Activated T-cell treated with anti-CD3 and anti-CD28 coated beads, Interleukin-2, amount 50 U/mL, for 72 hours (primary cell): ENCODE measurements around the gene JPT1. TPM values are rescaled to one million over a fixed set of nuclear protein-coding genes. Genes with fewer than 3 reads are reported as not detected.

Experiments
- ATAC-seq, 2 donors: fragments of 150-1000 bp; cut with Tn5 transposase; replicated peaks in 1 of 2; 2 replicates each; pipeline ENCODE4 v1.10.0; 2021; ENCODE audit warnings: moderate library complexity in 2 of 2, mild to moderate bottlenecking in 1 of 2
- DNase-seq, 2 donors: peaks; one replicate each; pipeline ENCODE4 v3.0.0; 2021 to 2022; ENCODE audit warnings: mixed read lengths in 1 of 2
- H3K27ac Mint-ChIP-seq: one replicate; pipeline ENCODE4 v1.8.0; 2022; ENCODE audit warnings: mild to moderate bottlenecking, moderate library complexity, mixed read lengths
- H3K27me3 Mint-ChIP-seq: one replicate; pipeline ENCODE4 v1.8.0; 2022; ENCODE audit warnings: low read depth, mixed read lengths
- H3K36me3 Mint-ChIP-seq, 2 donors: one replicate each; pipeline ENCODE4 v1.8.0; 2022; ENCODE audit warnings: mixed read lengths in 2 of 2, mild to moderate bottlenecking in 1 of 2; ENCODE audit not compliant: insufficient read depth in 2 of 2
- H3K4me1 Mint-ChIP-seq: one replicate; pipeline ENCODE4 v1.8.0; 2022; ENCODE audit warnings: low read depth, mixed read lengths
- H3K4me3 Mint-ChIP-seq, 2 donors: one replicate each; pipeline ENCODE4 v1.8.0; 2022; ENCODE audit warnings: mild to moderate bottlenecking in 2 of 2, mixed read lengths in 2 of 2, moderate library complexity in 2 of 2
- H3K9me3 Mint-ChIP-seq, 2 donors: one replicate each; pipeline ENCODE4 v1.8.0; 2022; ENCODE audit warnings: mixed read lengths in 2 of 2
- total RNA-seq, 2 donors: library from RNA; stranded (reverse); gene quantifications; one replicate each; pipeline ENCODE4 v1.2.3, GENCODE V29; 2022

The JPT1 gene
- total RNA-seq, 2 donors from 2014 or later, result 162 to 188 TPM

DNA sequence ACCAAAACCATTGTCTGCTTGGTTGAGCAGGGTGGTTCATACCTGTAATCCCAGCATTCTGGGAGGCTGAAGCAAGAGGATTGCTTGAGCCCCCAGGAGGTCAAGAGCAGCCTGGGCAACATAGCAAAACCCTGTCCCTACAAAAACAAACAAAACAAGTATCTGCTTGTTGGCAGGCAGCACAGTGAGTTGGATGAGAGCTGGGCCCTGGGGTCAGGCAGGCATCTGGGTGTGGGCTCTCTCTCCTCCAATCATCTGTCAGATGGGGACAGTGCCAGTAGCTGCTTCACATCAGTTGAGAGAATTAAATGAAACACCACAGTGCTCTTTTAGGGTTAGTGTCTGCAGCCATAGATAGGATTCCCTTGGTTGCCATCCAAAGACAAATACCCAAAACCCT lies 38.8 kb downstream of the JPT1 start:
- Mint-ChIP-seq H3K36me3 (peaks cover 2 to 10% of the 10 kb centered on the region in 2 donors), H3K27ac (no peak overlapping the region), H3K9me3 (no peaks in the 10 kb centered on the region), H3K27me3 (no peaks in the 10 kb centered on the region), H3K4me1 (peaks cover 35% of the 10 kb centered on the region), H3K4me3 (no peak overlapping the region)
- DNase-seq, result no peak
- ATAC-seq, result no peak

DNA sequence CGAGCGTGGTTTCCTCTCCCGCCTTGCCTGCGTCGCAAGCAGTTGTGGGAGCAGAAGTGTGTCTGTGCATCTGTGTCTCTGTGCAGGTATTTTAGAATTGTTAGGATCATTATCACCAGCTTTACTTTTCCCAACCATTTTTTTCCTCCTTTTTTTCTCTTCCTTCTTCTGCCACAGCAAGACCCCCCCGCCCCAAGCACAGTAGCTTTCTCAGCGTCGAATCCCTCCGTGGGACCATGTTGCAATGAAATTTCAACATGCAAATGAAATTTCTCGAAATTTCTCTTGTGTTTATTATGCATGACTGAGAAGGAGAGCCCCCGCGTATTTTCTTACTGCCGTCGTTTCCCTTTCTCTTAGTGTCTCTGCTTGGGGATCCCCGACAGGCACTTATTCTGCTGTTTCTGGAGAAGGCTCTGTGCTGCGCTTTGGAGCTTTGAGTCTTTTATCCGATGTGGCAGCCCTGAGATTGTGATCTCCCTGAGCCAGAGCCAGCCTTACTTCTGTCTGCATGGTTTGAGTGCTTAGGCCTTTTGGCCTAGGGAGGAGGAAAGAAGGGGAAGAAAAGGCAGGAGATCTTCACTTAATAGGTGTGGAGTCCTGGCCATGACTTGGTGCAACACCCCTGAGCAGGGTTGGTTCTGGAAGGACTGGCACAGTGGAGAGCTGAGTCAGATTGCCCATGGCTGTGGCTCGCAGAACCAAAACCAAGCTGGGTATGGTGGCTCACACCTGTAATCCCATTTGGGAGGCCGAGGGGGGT lies 39.6 kb downstream of the JPT1 start:
- Mint-ChIP-seq H3K27me3 (no peaks in the 10 kb centered on the region), H3K36me3 (peaks cover 5 to 8% of the 10 kb centered on the region in 2 donors), H3K4me1 (peaks cover 35% of the 10 kb centered on the region), H3K27ac (peak overlapping the region; percentile 87), H3K4me3 (peak overlapping the region; percentile 92 to 95), H3K9me3 (no peaks in the 10 kb centered on the region)
- peak in 1 of 2 donors; percentile 26 for ATAC-seq
- peak; percentile 30 to 31 for DNase-seq

DNA sequence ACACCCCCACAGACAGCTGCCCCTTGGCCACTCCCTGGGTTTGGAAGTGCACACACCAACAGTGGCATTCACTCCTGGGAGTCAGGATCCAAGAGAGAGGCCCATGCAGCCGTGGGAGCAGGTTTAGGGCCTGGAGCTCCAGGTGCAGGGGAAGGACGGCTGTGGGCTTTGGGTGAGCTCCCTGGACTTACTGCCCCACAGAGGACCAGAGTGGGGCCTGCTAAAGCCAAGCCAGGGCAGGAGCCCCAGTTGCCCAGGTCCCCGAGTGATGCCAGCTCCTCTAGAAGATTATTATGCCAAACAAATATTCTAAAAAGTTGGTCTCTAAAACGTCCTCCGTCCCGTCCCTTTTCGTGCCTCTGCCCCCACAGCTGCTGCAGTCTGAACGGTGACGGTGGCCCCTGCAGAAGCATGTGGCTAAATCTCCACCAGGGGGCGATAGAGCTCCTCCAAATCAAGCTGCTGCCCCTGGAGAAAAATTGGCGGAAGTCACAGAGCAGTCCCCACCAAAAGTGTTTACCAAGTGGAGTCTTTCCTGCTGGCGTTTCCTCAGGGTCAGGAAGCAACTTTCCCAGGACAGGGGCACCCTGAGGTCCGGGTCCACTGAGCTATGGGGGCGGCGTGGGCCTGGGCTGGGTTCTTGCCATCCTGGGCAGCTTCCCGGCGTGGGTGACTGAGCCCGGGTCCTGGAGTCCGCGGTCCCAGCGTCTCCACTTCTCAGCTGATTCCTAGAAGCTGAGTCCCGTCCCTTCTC lies 40.3 kb downstream of the JPT1 start:
- Mint-ChIP-seq H3K36me3 (peaks cover 5 to 6% of the 10 kb centered on the region in 2 donors), H3K4me3 (peak overlapping the region; percentile 92 to 95), H3K27ac (peak overlapping the region; percentile 87), H3K4me1 (peaks cover 38% of the 10 kb centered on the region), H3K27me3 (no peaks in the 10 kb centered on the region), H3K9me3 (no peaks in the 10 kb centered on the region)
- ATAC-seq (peak; percentile 69 to 72), DNase-seq (peak; percentile 89 to 91)

DNA sequence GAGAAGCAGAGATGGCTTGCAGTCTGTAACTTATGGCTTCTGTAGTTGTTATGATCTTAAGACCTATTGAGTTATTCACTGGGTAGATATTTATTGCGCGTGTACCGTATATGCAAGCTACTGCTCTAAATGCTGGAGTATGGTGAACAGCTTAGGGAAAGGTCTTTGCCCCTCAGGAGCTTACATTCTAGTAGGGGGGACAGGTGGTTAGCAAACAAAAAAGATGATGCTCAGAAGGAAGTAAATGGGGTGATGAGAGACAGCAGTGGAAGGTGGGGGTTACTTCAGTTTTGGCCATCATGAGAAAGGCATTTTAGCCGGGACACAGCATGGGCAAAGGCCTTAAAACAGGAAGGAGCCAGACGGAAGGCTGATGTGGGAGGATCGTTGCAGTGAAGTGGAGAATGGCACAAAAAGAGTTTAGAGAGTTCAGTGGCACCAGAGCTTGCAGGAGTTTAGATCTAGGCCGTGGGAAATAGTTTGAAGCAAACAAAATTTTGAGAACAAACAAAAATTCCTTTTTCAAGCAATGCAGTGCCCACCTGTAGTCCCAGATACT lies 42.5 kb downstream of the JPT1 start:
- Mint-ChIP-seq H3K4me1 (peaks cover 46% of the 10 kb centered on the region), H3K27ac (peak overlapping the region; percentile 77), H3K4me3 (peak overlapping the region; percentile 55 to 92), H3K27me3 (no peaks in the 10 kb centered on the region), H3K9me3 (no peaks in the 10 kb centered on the region), H3K36me3 (peaks cover 5% of the 10 kb centered on the region in 2 donors)
- ATAC-seq (no peak), DNase-seq (no peak)

DNA sequence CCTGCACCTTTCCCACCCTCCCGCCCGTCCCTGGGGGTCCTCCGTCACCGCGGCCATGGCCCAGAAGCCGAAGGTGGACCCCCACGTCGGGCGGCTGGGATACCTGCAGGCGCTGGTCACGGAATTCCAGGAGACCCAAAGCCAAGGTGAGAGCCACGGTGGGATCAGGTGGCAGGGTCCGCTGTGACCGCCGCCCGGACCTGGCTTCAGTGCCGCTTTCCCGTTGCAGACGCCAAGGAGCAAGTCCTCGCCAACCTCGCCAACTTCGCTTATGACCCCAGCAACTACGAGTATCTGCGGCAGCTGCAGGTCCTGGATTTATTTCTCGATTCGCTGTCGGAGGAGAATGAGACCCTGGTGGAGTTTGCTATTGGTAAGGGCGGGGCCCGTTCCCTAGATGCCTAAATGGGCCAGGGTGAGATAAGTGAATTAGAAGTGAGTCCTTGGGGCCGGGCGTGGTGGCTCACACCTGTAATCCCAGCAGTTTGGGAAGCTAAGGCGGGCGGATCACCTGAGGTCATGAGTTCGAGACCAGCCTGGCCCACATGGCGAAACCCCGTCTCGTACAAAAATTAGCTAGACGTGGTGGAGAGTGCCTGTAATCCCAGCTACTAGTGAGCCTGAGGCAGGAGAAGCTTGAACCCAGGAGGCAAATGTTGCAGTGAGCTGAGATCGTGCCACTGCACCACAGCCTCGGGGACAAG lies 43.9 kb downstream of the JPT1 start:
- Mint-ChIP-seq H3K4me3 (peak overlapping the region; percentile 92), H3K36me3 (peaks cover 5% of the 10 kb centered on the region in 2 donors), H3K27ac (peak overlapping the region; percentile 87), H3K9me3 (no peaks in the 10 kb centered on the region), H3K27me3 (no peaks in the 10 kb centered on the region), H3K4me1 (peaks cover 46% of the 10 kb centered on the region)
- no peak for ATAC-seq
- DNase-seq, result peak; percentile 33

DNA sequence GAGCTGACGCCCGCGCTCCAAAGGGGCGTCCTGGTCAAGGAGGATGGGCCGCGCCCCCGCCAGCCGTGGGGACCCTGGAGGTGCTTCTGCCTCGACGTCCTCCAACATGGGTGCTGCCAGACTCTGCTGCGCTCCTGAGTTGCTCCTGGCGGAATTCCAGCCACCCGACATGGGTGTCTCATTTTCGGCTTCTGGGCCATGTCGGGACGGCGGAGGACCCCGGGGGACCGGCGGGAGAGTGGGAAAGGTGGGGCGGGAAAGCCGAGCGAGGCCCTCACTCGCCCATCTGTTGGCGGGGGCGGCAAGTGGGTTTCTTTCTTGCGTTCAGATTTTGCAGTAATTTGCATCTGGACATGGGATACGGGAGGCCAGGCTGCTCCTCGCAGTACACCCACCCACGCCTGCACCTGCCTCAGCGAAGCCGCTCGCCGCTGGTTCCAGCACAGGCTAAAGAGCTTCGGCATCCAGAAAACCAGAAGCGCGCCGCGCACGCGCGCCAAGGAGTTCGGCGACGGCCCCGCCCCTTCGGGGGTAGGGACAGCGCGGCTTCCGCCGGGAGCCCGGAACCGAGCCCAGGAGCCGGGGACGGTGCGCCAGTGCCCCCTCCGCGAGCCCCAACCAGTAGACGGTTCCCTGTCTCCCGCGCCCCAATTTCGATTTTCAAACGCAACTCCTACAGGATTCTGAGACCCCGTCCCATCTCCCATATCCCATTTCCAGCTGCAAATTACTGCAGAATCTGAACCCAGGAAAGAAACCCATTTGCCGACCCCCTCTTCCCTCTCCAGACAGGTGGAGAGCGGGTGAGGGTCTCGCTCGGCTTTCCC lies 44.7 kb downstream of the JPT1 start, which contains the start of gene ARMC7:
ARMC7 (plus strand) TSS at position 563 of the 827 bp plus-strand sequence. CDS start 320 bp downstream, outside the sequence.
- Mint-ChIP-seq H3K27ac (peak within 1 kb of the TSS; percentile 87), H3K4me3 (peak within 1 kb of the TSS; percentile 92), H3K36me3 (peaks cover 5% of the 10 kb centered on the region in 2 donors), H3K4me1 (peaks cover 39% of the 10 kb centered on the region), H3K9me3 (no peaks in the 10 kb centered on the region), H3K27me3 (no peaks in the 10 kb centered on the region)
- peak; percentile 85 to 87 for ATAC-seq
- peak; percentile 94 to 97 for DNase-seq

DNA sequence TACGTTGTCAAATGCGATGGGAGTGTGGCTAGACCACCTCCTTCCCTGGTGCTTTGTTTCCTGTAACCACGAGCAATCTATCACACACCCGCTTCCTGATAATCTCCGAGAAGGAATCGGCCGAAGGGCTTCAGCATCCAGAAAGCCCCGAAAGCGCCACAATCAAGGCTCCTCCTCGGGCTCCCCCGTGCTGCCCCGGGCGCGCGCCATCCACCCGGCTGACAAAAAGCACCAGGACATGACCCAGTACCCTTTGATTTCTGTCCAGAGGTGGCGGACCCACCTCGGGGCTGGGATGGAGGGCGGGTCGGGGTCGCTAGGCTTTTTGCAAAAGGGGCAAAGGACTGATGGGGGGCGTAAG lies 45.3 kb downstream of the JPT1 start:
- Mint-ChIP-seq H3K4me3 (peak overlapping the region; percentile 92), H3K9me3 (no peaks in the 10 kb centered on the region), H3K27ac (no peak overlapping the region), H3K36me3 (peaks cover 5% of the 10 kb centered on the region in 2 donors), H3K27me3 (no peaks in the 10 kb centered on the region), H3K4me1 (peaks cover 33% of the 10 kb centered on the region)
- DNase-seq, result peak; percentile 22 to 37
- ATAC-seq, result peak; percentile 7 to 9

DNA sequence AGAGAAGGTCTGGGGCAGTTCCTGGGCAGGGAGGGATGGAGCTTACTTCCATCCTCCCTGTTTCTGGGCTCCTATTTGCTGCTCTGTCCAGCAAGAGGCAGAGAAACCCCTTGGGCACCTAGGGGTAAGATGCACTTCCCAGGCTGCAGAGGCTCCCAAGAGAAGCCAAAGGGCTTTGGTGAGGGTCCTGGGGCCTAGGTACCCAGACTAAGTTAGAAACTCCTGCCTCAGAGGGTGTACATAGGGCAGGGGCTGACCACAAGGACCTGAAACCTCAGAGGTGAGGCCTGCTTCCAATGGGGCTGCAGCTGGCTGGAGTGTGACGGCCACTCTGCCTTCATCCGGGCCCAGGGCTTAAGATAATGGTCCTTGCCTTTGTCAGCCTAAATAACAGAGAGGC lies 46.1 kb downstream of the JPT1 start:
- H3K4me1 Mint-ChIP-seq, result peaks cover 29% of the 10 kb centered on the region
- H3K27ac Mint-ChIP-seq, result no peak overlapping the region
- no peak for DNase-seq
- peak overlapping the region; percentile 92 for H3K4me3 Mint-ChIP-seq
- H3K27me3 Mint-ChIP-seq, result no peaks in the 10 kb centered on the region
- ATAC-seq, result no peak
- no peaks in the 10 kb centered on the region for H3K9me3 Mint-ChIP-seq
- peaks cover 5% of the 10 kb centered on the region in 2 donors for H3K36me3 Mint-ChIP-seq

DNA sequence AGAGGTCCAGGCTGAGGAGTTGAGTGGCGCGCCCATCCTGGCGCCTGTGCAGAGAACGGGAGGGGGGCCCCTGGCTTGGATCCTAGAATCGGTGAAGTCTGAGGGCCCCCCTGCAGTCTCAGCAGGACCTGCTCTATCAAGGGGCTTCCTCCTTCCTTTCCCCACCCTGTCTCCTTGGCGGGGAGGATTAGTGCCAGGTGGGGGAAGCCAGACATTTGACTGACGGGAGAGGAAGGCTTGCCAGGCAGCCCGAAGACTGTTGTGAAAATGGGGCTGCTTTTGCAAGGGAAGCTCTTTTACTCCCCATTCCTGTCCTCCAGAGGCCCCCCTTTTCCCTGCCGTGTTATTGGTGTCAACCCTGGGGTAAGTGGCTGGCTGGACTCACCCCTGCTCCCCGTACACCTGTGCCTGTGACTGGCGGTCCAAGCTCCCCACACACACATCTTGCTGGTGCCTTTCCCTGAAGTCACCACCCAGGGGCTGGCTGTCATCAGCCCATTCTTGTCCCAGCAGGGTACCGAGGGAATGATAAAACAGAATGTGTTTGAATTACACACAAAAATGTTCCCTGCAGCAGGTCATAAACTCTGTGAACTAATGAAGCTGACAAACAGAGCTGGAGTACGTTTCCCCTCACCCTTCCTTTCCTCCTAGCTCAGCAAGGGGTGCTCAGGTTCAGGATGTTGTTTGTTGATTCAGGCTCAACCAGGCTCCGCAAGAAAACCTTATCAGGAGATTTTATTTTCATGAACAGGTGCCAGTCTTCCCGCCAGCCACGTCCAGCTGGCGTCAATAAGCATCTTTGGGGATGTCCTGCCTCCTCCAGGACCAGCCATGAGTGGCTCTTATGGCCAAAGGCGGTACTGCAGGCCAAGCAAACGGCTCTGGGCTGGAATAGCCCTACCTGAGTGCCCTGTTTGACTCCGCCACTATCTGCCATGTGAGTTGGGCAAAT lies 48.9 kb downstream of the JPT1 start:
- DNase-seq, result peak in 1 of 2 donors; percentile 41

GRCh38 chr17:75103601-75104554 lies 50.4 kb downstream of the JPT1 start:
- DNase-seq (no peak), ATAC-seq (no peak)
- no peaks in the 10 kb centered on the region for H3K27me3 Mint-ChIP-seq
- H3K9me3 Mint-ChIP-seq, result no peaks in the 10 kb centered on the region
- peaks cover 12% of the 10 kb centered on the region for H3K4me1 Mint-ChIP-seq
- no peaks in the 10 kb centered on the region for H3K36me3 Mint-ChIP-seq
- H3K27ac Mint-ChIP-seq, result no peak overlapping the region
- H3K4me3 Mint-ChIP-seq, result no peak overlapping the region

More for the DNA sequence above, 48.9 kb downstream of the JPT1 start:
- no peak for ATAC-seq
- Mint-ChIP-seq H3K27me3 (no peaks in the 10 kb centered on the region), H3K9me3 (no peaks in the 10 kb centered on the region), H3K36me3 (peaks cover 0 to 2% of the 10 kb centered on the region in 2 donors), H3K27ac (no peak overlapping the region), H3K4me3 (no peak overlapping the region), H3K4me1 (peaks cover 16% of the 10 kb centered on the region)
